HG03103 (cell line): Measurements from ENCODE around the gene ACP3.
"Not testable (repeated sequence)": the region's sequence is repeated elsewhere in the genome, so short reads cannot be mapped to it uniquely, and the experiment has no call there.

Source experiments
- ATAC-seq: cut with Tn5 transposase; IDR thresholded peaks from one replicate; pipeline ENCODE4 v1.9.1; 2021; ENCODE audit warnings: low read depth; ENCODE audit not compliant: unreplicated experiment

The ACP3 gene

GRCh38 chr3:132317229-132317948, at the start of gene ACP3:
Gene ACP3, plus strand, starts transcription at chr3:132317407. Its CDS starts 50 bp downstream, at chr3:132317457.
- peak; percentile 71 for ATAC-seq

GRCh38 chr3:132268956-132269355, 48.3 kb upstream of the ACP3 start:
- ATAC-seq = no peak

GRCh38 chr3:132273036-132273435, 44.2 kb upstream of the ACP3 start:
- ATAC-seq = no peak

GRCh38 chr3:132276228-132276906, 40.8 kb upstream of the ACP3 start:
- no peak for ATAC-seq

- no peak for ATAC-seq
Measured at GRCh38 chr3:132279030-132279429, 38.2 kb upstream of the ACP3 start.

GRCh38 chr3:132283440-132283839, 33.8 kb upstream of the ACP3 start:
- no peak for ATAC-seq

GRCh38 chr3:132283916-132284405, 33.2 kb upstream of the ACP3 start:
- ATAC-seq = no peak

GRCh38 chr3:132284781-132285619, 32.2 kb upstream of the ACP3 start:
- ATAC-seq = no peak

- ATAC-seq = no peak
Measured at GRCh38 chr3:132285620-132285945, 31.6 kb upstream of the ACP3 start.

GRCh38 chr3:132286035-132286434, 31.2 kb upstream of the ACP3 start:
- no peak for ATAC-seq

- no peak for ATAC-seq
Measured at GRCh38 chr3:132288357-132288756, 28.9 kb upstream of the ACP3 start.

- no peak for ATAC-seq
Measured at GRCh38 chr3:132289316-132289715, 27.9 kb upstream of the ACP3 start.

- no peak for ATAC-seq
Measured at GRCh38 chr3:132290833-132291232, 26.4 kb upstream of the ACP3 start.

- no peak for ATAC-seq
Measured at GRCh38 chr3:132292042-132292441, 25.2 kb upstream of the ACP3 start.

- ATAC-seq = no peak
Measured at GRCh38 chr3:132293251-132293650, 24.0 kb upstream of the ACP3 start.

GRCh38 chr3:132294906-132295305, 22.3 kb upstream of the ACP3 start:
- no peak for ATAC-seq

- ATAC-seq = not testable (repeated sequence)
Measured at GRCh38 chr3:132303336-132304201, 13.6 kb upstream of the ACP3 start.

GRCh38 chr3:132304351-132304750, 12.9 kb upstream of the ACP3 start:
- not testable (repeated sequence) for ATAC-seq

GRCh38 chr3:132310057-132310456, 7.2 kb upstream of the ACP3 start:
- not testable (repeated sequence) for ATAC-seq

GRCh38 chr3:132311316-132311715, 5.9 kb upstream of the ACP3 start:
- no peak for ATAC-seq
